Tibial nerve (tissue), 3 donors: ENCODE data around the gene UBTD1.

Source experiments
- POLR2A ChIP-seq, 2 donors: fragments of 450-650 bp; IDR thresholded peaks; one replicate each; pipeline ENCODE4 v1.6.1; 2017; ENCODE audit warnings: antibody characterized with exemption in 2 of 2, mild to moderate bottlenecking in 2 of 2, moderate library complexity in 2 of 2
- TF ChIP-seq, protein P1 (sequence below), 5 experiments: fragments of 200-600 bp in 3 of 5; fragments of 450-650 bp in 2 of 5; sonication (generic) in 3 of 5; IDR thresholded peaks; one replicate each; pipeline ENCODE4 v1.5.1; 2016 to 2019; ENCODE audit warnings: antibody characterized with exemption in 5 of 5, mild to moderate bottlenecking in 3 of 5, moderate library complexity in 2 of 5

DNA sequence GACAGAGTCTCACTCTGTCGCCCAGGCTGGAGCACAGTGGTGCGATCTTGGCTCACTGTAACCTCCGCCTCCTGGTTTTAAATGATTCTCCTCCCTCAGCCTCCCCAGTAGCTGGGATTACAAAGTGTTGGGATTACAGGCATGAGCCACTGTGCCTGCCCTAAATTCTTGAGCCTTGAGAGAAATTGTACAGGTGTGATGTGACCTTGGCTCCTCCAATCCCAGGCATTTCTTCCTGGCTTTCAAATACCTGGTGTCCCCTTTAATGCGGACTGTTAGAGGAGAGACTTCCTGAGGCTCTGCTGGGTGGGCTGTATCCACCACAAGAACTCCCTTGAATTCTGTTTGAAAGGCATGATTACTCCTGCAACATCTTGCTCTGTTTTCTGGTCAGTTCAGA, 119.6 kb downstream of the UBTD1 start:
- TF ChIP-seq, protein P1, sequence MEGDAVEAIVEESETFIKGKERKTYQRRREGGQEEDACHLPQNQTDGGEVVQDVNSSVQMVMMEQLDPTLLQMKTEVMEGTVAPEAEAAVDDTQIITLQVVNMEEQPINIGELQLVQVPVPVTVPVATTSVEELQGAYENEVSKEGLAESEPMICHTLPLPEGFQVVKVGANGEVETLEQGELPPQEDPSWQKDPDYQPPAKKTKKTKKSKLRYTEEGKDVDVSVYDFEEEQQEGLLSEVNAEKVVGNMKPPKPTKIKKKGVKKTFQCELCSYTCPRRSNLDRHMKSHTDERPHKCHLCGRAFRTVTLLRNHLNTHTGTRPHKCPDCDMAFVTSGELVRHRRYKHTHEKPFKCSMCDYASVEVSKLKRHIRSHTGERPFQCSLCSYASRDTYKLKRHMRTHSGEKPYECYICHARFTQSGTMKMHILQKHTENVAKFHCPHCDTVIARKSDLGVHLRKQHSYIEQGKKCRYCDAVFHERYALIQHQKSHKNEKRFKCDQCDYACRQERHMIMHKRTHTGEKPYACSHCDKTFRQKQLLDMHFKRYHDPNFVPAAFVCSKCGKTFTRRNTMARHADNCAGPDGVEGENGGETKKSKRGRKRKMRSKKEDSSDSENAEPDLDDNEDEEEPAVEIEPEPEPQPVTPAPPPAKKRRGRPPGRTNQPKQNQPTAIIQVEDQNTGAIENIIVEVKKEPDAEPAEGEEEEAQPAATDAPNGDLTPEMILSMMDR (IDR thresholded peaks at IDR 0.05): no peak
- TF ChIP-seq POLR2A (IDR thresholded peaks at IDR 0.05): no peak
